Gastrocnemius medialis (tissue), 4 donors: Measurements from ENCODE around the gene ADAM17. TPM values are rescaled to one million over a fixed set of nuclear protein-coding genes. Genes with fewer than 3 reads are reported as not detected.

ENCODE experiments used
- ATAC-seq, 2 donors: fragments of 150-250 bp; one replicate each; pipeline ENCODE4 v1.9.1; 2016
- DNase-seq, 2 donors: peaks; one replicate each; pipeline ENCODE4 v3.0.0-alpha.2; 2019
- H3K27ac ChIP-seq, 4 donors: fragments of 200-600 bp; sonication (generic); 1 replicate in 1 of 4; 2 replicates in 3 of 4; pipeline ENCODE4 v1.5.1; 2016 to 2018; ENCODE audit warnings: mild to moderate bottlenecking in 2 of 4, moderate library complexity in 1 of 4
- H3K27me3 ChIP-seq, 3 donors: fragments of 200-600 bp; sonication (generic) in 2 of 3; 1 replicate in 1 of 3; 2 replicates in 2 of 3; pipeline versions ENCODE4 v1.5.1 to v1.6.0; 2016 to 2019; ENCODE audit warnings: mild to moderate bottlenecking in 1 of 3, moderate library complexity in 1 of 3
- H3K36me3 ChIP-seq, 2 donors: fragments of 200-600 bp; sonication (generic) in 1 of 2; one replicate each; pipeline ENCODE4 v1.5.1; 2017 to 2018
- H3K4me1 ChIP-seq, 2 donors: fragments of 200-600 bp; sonication (generic) in 1 of 2; one replicate each; pipeline ENCODE4 v1.5.1; 2016 to 2017; ENCODE audit warnings: mild to moderate bottlenecking in 2 of 2
- H3K4me3 ChIP-seq, 4 donors: fragments of 200-600 bp; sonication (generic) in 3 of 4; 1 replicate in 1 of 4; 2 replicates in 3 of 4; pipeline ENCODE4 v1.5.1; 2016 to 2019; ENCODE audit warnings: mild to moderate bottlenecking in 2 of 4
- H3K9me3 ChIP-seq, 3 donors: fragments of 200-600 bp; sonication (generic) in 2 of 3; 1 replicate in 1 of 3; 2 replicates in 2 of 3; pipeline ENCODE4 v1.5.1; 2016 to 2019
- POLR2A ChIP-seq, 2 donors: fragments of 450-650 bp; IDR thresholded peaks; one replicate each; pipeline ENCODE4 v1.6.1; 2017; ENCODE audit warnings: antibody characterized with exemption in 2 of 2, mild to moderate bottlenecking in 2 of 2, moderate library complexity in 2 of 2
- in situ Hi-C, 4 donors: fragments of 200-750 bp; cut with MboI; loops; one replicate each; pipeline versions ENCODE4 v1.15.0 to v1.8.0; 2017; ENCODE audit warnings: low sequenced_read_pairs in 4 of 4
- intact Hi-C: fragments of 100-400 bp; cut with DNase I; formaldehyde crosslinking; loops from one replicate; pipeline ENCODE4 v1.15.1; 2023; ENCODE audit warnings: low total_unique reads
- total RNA-seq, 4 donors: library from RNA; depleted of rRNA; stranded (reverse); fragments of >200 nt; gene quantifications; one replicate each; pipeline versions ENCODE4 v1.1.0 to v1.2.3, GENCODE V29; 2016
- TF ChIP-seq, protein P1 (sequence below), 5 experiments: fragments of 450-650 bp in 3 of 5; fragments of 200-600 bp in 2 of 5; sonication (generic) in 2 of 5; IDR thresholded peaks in 4 of 5; conservative IDR thresholded peaks in 1 of 5; 1 replicate in 4 of 5; 2 replicates in 1 of 5; pipeline ENCODE4 v1.5.1; 2016 to 2019; ENCODE audit warnings: antibody characterized with exemption in 5 of 5, mild to moderate bottlenecking in 3 of 5, moderate library complexity in 3 of 5

ADAM17 gene
- total RNA-seq, 4 donors from 2014 or later = 13.5 to 27.1 (median 22.0) TPM

DNA sequence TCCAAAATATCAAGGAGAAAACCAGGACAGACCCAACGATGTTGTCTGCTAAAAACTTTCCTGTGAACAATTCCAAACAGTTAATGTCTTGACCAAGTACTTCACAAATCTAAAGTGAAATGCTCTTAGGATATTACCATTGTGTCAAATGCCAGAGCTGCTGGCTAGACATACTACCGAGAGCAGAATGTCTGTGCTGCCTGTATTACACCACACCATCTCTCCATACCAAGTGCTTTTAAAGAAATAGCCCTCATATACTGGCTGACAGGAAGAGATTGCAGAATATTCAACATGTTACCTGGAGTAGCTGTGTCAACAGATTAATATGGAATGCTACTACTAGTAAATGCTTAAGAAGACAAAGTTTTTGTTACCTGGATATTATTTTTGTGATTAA, 62.7 kb downstream of the ADAM17 start:
- no peak for ATAC-seq
- TF ChIP-seq, protein P1, sequence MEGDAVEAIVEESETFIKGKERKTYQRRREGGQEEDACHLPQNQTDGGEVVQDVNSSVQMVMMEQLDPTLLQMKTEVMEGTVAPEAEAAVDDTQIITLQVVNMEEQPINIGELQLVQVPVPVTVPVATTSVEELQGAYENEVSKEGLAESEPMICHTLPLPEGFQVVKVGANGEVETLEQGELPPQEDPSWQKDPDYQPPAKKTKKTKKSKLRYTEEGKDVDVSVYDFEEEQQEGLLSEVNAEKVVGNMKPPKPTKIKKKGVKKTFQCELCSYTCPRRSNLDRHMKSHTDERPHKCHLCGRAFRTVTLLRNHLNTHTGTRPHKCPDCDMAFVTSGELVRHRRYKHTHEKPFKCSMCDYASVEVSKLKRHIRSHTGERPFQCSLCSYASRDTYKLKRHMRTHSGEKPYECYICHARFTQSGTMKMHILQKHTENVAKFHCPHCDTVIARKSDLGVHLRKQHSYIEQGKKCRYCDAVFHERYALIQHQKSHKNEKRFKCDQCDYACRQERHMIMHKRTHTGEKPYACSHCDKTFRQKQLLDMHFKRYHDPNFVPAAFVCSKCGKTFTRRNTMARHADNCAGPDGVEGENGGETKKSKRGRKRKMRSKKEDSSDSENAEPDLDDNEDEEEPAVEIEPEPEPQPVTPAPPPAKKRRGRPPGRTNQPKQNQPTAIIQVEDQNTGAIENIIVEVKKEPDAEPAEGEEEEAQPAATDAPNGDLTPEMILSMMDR (IDR thresholded peaks at IDR 0.05 in 4 of 5, conservative IDR thresholded peaks at IDR 0.05 in 1 of 5) = no peak
- TF ChIP-seq POLR2A (IDR thresholded peaks at IDR 0.05) = no peak
- in situ Hi-C loops (no loop called here), intact Hi-C loops (no loop called here)
- Histone ChIP-seq H3K4me3 (no peak overlapping the region), H3K27me3 (no peaks in the 10 kb centered on the region), H3K9me3 (no peaks in the 10 kb centered on the region), H3K27ac (peak overlapping the region in 1 of 4 donors; percentile 33), H3K36me3 (peaks cover 3 to 91% of the 10 kb centered on the region in 2 donors), H3K4me1 (no peaks in the 10 kb centered on the region)
- DNase-seq = no peak

DNA sequence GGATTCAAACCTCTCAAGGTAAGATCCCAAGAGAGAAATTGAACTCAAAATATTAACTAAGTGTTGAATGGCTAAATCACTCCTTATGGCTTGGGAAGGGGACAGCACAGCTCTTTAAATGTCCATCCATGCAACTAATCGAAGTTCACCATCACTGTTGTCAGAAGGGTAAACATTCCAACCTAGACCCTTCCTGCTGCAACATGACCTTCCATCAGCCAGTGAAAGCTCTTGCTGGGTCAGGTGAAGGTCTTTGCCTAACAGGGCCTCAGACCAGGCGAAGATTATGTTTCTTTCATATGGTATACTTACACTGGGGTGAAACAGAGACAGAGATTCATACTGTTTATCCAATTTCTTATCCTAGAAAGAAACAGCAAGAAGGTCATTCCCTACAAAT, 64.8 kb downstream of the ADAM17 start:
- Histone ChIP-seq H3K36me3 (peaks cover 9 to 96% of the 10 kb centered on the region in 2 donors), H3K4me1 (no peaks in the 10 kb centered on the region), H3K27me3 (no peaks in the 10 kb centered on the region), H3K9me3 (no peaks in the 10 kb centered on the region), H3K4me3 (no peak overlapping the region), H3K27ac (peak overlapping the region in 1 of 4 donors; percentile 3)
- no peak for TF ChIP-seq POLR2A (IDR thresholded peaks at IDR 0.05)
- TF ChIP-seq, protein P1 (IDR thresholded peaks at IDR 0.05 in 4 of 5, conservative IDR thresholded peaks at IDR 0.05 in 1 of 5) = no peak
- intact Hi-C loops (no loop called here), in situ Hi-C loops (no loop called here)
- DNase-seq = no peak
- ATAC-seq = no peak

DNA sequence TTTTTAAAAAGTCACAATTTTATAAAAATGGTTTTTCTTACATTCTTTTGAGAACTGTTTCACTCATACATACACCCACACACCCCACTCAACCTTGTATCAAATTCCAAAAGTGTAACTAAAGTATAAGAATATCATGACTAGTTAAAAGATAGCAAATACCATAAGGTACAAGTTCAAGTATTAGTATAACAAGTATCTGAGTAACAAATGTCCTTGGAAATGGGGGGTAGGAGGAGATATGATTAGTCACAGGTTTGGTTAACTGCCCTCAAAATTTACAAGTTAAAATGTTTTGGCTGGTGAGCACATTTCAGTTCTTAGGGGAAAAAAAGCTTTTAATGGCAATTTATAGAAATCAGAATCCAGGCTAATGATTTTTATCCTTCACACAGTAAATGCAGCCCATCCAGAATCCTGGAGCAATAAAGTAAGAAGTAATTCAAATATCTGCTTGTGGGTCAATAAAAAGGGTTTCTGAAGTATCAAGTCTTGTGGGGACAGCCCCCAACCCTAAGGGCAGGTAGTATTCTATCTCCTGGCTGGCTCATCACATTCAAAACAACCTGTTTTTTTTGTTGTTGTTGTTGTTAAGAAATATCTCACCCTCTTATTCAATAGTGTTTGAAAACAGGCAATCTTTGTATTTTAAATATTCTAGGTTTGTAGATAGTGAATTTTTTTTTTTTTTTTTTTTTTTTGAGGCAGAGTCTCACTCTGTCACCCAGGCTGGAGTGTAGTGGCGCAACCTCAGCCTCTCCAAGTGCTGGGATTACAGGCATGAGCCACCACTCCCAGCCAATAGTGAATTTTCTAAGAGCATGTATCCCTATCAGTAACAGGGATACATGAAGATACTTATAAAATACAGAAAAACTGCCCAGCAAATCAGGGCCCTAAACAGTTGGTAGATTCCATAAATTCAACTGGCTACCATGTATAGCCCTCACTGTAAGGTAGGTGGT, 66.8 kb downstream of the ADAM17 start:
- TF ChIP-seq POLR2A (IDR thresholded peaks at IDR 0.05) = no peak
- TF ChIP-seq, protein P1 (IDR thresholded peaks at IDR 0.05 in 4 of 5, conservative IDR thresholded peaks at IDR 0.05 in 1 of 5) = no peak

DNA sequence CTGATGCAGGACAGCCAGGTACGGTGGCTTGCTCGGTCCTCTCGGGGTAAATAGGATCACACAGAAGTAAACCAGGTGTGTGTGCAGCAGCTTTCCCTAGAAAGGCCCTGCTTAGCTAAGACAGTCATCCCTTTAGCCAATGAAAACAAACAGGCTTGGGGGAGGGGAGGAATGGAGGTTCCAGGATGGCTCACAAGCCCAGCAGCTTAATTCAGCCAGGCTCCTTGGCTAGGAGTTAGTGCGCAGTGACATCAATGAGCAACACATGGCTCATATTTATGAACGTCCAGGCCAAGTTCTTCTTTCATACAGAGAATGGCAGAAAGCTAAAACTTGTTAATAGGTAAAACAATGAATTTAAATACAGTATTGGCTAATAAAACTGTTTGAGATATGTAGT, 71.1 kb downstream of the ADAM17 start:
- DNase-seq (no peak), ATAC-seq (peak in 1 of 2 donors; percentile 10)
- Histone ChIP-seq H3K27me3 (no peaks in the 10 kb centered on the region), H3K36me3 (peaks cover 14 to 95% of the 10 kb centered on the region in 2 donors), H3K4me1 (no peaks in the 10 kb centered on the region), H3K4me3 (no peak overlapping the region), H3K9me3 (no peaks in the 10 kb centered on the region), H3K27ac (no peak overlapping the region)
- TF ChIP-seq, protein P1 (IDR thresholded peaks at IDR 0.05 in 4 of 5, conservative IDR thresholded peaks at IDR 0.05 in 1 of 5) = no peak
- TF ChIP-seq POLR2A (IDR thresholded peaks at IDR 0.05) = no peak
- intact Hi-C loops (no loop called here), in situ Hi-C loops (no loop called here)

More for the DNA sequence above, 66.8 kb downstream of the ADAM17 start:
- Histone ChIP-seq H3K36me3 (peaks cover 9 to 98% of the 10 kb centered on the region in 2 donors), H3K9me3 (no peaks in the 10 kb centered on the region), H3K4me1 (no peaks in the 10 kb centered on the region), H3K4me3 (no peak overlapping the region), H3K27me3 (no peaks in the 10 kb centered on the region), H3K27ac (no peak overlapping the region)
- in situ Hi-C loops = no loop called here
- intact Hi-C loops = no loop called here
- ATAC-seq (no peak), DNase-seq (no peak)
